Suprapubic skin (tissue), 4 donors: ENCODE results near the gene MAK.

ENCODE experiments used
- CTCF ChIP-seq, 2 donors: fragments of 200-600 bp in 1 of 2; fragments of 450-650 bp in 1 of 2; sonication (generic) in 1 of 2; IDR thresholded peaks; one replicate each; pipeline ENCODE4 v1.5.1; 2016 to 2019; ENCODE audit warnings: antibody characterized with exemption in 2 of 2, mild to moderate bottlenecking in 1 of 2, moderate library complexity in 1 of 2
- EP300 ChIP-seq: sonication (generic); formaldehyde crosslinking; IDR thresholded peaks from one replicate; pipeline ENCODE4 v1.6.1; 2017; ENCODE audit warnings: antibody characterized with exemption
- POLR2A ChIP-seq, 2 donors: fragments of 450-650 bp; IDR thresholded peaks; one replicate each; pipeline ENCODE4 v1.6.1; 2017; ENCODE audit warnings: antibody characterized with exemption in 2 of 2, mild to moderate bottlenecking in 2 of 2, moderate library complexity in 2 of 2
- POLR2AphosphoS5 ChIP-seq, 3 donors: sonication (generic); formaldehyde crosslinking; IDR thresholded peaks; one replicate each; pipeline ENCODE4 v1.6.1; 2017; ENCODE audit warnings: antibody characterized with exemption in 3 of 3

DNA sequence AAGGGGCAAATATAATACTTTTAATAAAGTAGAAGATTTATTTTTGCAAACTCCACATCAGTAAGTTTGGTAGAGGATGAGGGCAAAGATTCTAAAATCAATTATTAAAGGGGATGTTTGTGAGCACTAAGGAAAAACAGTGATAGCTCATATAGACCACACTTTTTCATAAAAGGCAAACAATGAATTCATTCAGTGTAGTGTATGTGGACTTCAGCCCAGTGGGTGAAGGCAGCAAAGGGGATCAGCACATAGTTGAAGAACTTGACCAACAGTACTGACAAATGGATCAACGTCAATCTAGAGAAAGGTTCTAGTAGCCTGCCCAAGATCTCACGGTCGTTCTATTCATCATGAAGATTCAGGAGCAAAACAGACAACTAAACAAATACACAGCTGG, 45.3 kb downstream of the MAK start:
- TF ChIP-seq CTCF (IDR thresholded peaks at IDR 0.05) (no peak), POLR2A (IDR thresholded peaks at IDR 0.05) (no peak), POLR2AphosphoS5 (IDR thresholded peaks at IDR 0.05) (no peak), EP300 (no peak)
